GM19043 (cell line): ENCODE results near the gene CARD9.

Source experiments
- ATAC-seq: cut with Tn5 transposase; IDR thresholded peaks from one replicate; pipeline ENCODE4 v1.9.1; 2021; ENCODE audit warnings: low read depth; ENCODE audit not compliant: unreplicated experiment

Gene CARD9

DNA sequence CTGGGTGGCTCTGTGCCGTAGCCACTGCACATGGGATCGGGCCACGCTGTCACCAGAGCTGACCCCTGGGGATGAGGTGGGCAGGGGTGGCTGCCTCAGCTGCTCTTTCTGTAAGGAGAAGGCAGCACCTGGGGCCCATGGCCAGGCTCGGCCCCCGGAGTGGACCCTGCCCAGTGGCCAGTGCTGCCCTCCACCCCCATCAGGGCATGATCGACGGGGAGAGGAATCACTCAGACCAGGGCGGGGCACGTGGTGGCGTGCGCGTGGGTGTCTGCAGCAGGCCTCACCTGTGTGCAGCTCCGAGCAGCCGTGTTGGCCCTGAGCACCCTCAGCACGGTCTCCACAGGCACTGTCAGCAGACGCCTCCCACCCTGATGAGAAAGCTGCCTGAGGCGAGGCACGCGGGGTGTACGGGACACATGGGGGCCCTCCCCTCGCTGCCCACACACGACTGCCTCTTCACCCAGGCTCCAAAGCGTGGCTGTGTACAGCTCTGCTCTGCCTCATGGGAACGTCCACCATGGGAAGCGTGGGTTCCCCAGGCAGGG, 8.6 kb upstream of the CARD9 start:
- no peak for ATAC-seq

DNA sequence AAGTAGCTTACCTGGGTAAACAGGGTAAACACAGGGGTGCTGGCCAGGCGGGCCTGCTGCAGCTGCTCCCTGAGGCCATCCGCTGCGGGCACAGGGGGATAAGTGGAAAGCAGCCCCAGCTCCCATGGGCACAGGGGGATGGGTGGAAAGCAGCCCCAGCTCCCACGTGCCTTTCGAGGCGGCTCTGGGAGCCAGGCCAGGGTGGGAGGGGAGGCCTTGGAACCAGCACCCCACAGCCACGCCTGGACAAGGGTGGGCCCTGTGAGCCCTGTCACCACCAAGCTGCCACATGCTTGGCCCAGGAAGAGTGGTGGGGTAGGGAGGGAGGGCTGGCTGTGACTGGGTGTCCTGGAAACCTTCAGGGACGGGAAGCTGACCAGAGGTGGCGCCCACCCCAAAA, 7.8 kb upstream of the CARD9 start:
- ATAC-seq, result no peak

DNA sequence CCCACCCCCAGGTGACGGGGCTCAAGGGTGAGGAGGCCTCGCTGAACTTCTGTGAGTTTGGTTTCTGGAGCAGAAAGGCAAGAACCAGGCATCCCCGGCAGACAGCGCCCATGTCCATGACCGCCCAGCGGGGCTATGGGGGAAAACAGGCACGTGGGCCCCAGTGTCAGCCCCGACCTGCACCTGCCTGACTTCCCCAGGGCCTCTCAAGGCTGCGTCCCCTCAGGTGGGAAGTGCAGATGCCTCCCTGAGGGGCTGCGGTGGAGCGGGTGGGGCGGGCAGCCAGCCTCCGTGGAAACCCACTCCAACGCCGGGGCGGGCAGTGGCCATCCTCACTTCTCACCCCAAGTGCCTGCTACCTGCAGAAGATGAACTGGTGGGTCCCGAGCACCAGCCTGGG, 6.9 kb upstream of the CARD9 start:
- no peak for ATAC-seq

DNA sequence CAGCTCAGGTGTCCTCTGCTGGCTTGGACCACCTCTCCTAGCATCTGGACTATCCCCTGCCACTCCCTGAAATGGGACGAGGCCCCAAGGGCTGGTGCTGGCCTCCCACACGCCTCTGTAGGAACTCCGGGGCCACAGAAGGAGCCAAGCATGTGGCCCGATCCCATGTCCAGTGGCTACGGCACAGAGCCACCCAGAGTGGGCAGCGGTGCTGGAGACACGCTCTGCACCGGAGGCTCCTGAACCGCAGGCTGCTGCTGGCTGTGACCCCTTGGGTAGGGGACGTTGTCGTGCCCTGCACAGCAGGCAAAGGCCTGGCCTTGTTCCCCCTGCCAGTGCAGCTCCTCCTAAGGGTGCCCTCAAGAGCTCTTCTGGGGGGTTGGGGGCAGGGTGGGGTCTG, 6.4 kb upstream of the CARD9 start:
- ATAC-seq, result no peak

DNA sequence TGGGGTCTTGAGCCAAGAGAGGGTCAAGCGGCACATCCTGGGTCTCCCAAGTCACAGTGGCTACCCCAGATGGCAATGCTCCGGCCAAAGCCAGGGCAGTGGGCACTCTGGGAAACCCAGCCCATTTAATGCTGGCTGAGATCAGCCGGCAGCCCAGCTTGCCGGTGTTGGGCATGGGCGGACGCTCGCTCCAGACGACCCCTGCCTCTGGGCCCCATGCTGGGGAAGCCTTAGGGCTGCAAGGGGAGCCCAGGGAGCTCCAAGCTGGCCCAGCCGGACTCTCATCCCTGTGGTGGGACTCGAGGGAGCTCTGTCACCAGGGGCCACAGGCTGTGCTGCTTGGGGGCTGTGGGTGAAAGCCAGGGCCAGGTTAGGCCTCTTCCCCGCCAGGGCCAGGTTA, 5.9 kb upstream of the CARD9 start:
- ATAC-seq, result no peak

DNA sequence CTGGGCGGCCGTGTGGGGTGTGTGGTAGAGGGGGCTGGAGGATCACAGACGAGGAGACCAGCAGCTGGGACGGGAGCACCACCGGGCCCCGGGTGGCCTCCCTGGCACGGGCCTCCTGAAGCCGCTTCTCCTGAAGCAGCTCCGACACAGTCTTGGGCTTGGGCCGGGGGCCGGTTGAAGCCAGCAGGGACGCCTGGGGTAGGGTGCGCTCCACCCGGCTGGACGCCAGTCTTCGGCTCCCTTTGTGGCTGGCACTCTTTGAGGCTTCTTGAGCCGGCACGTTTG, 5.5 kb upstream of the CARD9 start:
- no peak for ATAC-seq

DNA sequence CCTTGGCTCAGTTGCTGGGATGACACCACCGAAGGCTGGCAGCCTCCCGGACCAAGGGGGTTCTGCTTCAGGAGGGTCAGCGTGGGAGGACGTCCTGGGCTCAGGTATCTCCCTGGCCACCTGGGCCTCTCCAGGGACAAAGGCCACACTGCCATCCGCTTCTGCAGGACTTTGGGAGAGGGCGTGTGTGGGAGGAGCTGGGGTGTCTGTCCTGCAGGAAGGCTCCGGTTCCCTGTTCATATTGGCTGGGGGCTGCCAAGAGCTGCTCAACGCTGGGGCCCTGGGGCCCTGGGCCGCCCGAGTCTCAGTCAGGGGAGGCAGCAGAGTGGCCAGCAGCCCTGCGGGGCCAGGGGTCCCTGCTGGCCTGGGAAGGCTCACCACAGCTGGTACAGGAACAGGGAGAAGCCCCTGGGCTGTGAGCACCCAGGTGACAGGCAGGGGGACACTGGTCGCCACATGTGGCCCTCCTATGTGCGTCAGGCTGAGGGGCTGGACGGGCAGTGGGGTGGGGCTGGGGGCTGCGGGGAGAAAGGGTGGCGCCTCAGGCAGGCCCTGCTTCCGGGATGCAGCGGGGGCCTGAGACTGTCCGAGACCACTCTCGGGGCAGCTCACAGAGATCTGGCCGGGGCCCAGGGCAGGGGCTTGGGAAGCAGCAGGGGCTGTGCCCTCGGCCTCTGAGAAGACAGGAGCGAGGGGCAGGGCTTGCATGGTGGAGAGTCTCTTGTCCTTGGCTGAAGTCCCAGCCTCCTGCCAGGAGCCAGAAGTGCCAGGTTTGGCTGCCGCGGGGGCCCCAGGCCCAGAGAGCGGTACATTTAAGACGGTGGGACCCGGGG, 4.9 kb upstream of the CARD9 start:
- ATAC-seq, result no peak

DNA sequence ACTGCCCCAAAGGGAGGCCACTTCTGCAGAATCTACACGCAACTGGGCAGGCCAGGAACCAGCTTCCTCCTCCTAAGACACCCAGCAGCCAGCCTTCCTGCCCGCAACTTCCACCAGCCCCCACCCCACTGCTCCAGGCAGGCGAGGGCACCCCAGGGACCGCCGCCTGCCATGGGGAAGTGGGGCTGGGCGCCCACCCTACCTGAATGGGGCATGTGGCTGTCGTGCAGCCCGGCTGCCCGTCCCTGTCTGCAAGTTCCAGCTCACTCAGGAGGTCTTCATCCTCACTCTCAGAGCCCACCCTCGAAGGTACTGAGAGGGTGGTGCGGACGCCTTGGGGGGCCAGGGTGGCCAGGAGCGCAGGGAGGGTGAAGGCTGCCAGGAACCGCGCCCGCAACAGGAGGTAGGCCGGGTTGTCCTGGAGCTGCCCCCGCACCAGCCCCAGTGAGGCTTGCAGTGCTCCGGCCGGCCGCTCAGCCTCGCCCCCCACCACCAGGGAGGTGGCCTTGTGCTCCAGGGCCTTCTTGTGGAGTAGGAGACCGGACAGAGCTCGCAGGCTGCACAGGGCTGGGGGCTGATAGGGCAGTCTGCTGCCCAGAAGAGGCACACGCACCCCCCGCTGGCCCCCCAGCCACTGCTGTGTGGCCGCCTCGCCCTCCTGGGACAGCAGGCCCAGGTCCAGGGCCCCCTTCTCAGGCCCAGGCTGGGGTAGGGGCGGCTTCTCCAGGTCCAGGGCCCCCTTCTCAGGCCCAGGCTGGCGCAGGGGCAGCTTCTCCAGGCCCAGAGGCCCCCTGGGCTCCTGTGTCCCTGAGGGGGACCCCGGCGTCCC, 4.1 kb upstream of the CARD9 start:
- ATAC-seq, result no peak

DNA sequence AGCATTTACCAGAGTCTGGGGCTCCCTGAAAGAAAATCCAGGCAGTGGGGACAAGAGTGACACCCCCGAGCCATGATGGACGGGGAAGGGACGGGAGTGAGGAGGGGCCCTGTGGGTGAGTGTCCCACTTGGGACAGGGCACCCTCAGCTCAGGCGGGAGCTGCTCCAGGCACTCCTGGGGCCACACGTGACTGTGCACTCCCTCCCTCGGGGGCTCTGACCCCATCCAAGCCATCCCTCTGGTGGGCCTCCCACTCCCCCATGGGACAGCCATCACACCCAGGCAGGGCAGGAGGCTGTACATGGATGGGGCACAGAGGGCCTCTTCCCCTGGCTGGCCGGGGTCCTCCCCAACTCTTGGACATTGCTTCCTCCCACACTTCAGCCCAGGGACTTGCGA, 3.0 kb upstream of the CARD9 start:
- ATAC-seq, result no peak

DNA sequence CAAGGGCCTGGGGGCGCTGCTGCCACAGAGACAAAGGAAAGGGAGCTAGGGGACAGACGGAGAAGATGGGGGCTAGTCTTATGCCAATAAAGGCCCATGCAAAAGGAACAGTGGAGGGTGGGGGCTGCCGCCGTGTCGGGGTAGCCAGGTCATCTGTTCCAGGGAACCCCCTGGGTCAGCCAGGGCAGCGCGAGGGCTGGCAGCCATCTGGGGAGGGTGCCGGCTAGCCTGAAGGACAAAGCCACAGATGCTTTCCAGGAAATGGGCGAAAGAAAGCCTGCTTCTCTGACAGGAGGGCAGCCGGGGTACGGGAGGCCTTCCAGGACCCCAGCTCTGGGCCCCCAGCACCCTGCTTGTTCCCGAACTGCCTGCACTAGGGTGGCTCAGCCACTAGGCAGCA, 1.6 kb upstream of the CARD9 start:
- ATAC-seq, result no peak

DNA sequence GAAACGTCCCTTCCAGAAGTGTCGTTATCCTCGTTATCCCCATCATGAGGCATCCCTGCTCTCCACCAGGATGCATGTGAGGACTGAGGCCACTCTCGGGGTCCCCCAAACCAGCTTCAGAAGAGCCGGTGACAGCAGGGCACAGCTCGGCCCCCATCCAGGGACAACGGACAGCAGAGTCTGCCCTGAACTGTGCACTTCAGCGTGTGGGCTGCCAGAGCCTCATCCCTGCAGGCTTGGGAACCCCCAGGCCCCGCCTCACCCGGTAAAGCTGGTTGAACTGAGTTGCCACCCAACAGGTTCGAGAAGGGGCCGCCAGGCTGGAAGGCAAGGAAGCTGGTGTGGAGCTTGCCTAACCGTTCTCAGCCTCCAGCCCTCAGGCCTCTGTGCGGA, 710 bp upstream of the CARD9 start:
- ATAC-seq, result no peak

DNA sequence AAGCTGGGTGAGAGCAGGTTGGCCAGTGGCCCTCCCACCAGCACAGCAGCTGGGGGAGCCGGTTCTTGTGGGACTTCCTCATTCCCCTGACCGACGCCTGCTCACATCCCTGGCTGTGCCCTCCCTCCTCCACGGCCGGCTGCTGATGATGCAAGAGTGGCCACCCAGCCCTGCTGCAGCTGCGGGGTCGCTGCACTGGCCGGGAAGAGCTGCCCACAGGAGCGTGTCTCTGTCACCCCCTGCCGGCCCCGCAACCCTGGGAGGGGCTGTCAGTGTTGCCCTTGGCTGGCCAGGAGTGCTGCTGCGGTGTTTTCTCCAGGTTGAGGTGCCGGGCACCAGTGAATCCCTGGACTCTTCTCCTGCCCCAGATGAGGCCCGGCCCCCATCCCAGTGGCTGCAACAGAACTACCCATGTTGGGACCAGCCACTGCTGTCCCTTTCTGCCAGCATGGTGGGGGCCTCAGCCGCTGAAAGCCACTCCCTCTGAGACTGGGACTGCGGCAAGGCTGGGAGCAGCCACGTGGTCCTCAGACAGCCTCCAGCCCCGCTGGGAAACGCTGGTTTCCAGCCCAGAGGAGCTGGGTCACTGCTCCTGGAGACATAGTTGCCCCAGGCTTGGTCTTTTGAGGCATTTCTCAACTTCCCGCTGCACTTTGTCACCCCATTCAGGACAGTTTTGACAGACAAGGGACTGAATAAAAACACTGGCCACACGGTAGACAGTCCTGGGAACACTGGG, 739 bp downstream of the CARD9 start:
- ATAC-seq, result no peak

DNA sequence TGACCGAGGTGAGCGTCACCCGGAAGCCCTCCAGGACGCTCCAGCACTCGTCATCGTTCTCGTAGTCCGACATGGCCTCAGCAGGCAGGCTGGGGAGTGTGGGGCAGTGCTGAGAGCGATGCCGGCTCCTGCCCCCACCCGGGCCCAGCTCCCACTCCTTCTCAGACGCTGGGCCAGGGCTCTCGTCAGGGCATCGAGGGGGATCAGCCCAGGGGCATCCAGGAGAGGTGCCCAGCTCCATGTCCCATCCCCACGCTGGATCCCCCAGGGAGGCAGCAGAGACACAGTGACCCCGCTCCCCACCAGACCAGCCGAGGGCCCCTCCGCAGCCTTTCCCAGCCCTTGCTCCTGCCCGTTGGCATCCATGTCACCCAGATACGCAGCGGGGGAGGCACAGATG, 1.5 kb downstream of the CARD9 start:
- ATAC-seq, result no peak

DNA sequence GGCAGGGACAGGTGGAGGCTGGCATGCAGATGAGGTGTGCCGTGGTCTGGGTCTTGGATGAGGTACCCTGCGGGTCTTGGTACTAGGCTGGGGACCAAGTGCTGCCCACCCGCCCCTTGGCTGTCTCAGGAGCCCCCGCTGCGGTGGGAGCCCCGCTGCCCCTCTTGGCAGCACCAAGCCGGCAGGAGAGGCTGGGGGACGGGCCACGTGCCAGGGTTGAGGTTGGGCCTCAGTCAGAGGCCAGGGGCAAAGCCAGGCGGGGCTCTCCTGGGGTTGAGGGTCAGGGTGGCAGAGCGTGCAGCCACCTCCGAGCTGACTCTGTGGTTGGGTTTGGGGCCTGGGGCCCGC, 2.0 kb downstream of the CARD9 start:
- no peak for ATAC-seq

DNA sequence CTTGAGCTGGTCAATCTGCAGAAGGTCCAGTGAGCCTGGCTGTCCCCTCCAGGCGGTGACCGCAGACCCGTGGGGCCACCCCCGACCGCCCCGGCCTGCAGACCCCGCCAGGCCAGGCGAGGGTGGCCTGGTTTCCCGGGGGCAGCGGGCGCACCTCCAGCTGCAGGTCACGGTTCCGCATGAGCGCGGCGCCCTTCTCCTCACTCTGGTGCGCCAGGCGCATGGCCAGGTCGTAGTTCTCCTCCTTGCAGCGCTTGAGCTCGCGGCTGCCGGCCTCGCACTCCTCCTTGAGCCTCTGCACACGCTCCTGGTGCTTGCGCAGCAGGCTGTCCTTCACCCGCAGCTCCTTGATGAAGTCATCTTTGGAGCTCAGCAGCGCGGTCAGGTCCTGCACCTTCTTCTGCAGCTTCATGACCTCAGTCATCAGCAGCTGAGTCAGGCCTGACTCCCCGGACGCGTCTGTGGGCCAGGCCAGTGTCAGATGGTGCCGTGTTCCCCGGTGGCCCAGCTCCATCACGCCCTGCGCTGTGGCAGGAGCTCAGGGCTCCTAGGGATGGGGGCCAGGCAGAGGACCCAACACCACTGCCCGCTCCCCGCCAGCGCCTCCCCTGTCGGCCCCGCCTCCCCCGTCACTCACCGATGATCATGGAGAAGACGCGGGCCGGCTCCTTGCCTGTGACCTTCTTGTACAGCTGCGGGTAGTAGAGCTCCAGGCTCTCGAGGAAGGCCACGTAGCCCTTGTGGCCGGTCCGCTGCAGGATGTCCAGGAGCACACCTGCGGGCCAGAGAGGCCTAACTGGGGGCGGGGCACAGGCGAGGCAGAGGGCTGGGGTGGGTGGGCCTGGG, 2.6 kb downstream of the CARD9 start:
- ATAC-seq, result no peak

DNA sequence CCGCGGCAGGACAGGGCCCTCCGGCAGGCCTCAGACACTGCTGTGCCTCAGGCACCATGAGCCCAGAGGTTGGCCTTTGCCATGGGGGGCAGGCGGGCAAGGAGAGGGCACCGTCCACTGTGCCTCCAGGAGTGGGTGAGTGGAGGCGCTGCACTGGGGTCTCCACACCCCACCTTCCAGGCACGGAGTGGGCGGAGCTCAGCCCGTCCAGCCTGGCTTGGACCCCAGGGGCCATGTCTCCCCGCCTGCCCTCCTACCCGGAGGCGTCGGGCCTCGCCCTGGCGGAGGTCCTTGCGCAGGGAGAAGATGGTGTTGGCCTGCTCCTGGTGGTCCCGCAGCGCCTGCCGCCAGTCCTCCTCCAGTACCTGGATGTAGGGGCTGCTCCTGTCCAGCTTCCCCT, 3.4 kb downstream of the CARD9 start:
- ATAC-seq, result no peak

DNA sequence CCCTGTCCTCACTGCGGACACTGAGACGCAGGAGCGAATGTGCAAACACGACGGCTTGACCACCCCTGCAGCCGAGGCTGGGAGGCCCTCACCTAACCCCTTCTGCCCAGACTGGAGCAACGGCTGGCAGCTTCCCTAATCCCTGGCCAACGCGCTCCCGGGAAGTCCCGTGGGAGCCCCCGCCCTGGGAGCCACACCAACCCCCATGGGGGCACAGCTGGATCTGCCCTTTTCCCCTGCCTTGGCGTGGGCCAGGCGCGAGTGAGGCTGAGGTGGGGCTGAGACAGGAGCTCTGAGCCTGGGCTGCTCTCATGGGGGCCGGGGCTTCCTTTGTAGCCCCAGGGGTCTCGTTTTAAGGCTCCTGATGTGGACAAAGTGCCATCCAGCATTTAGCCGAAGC, 5.3 kb downstream of the CARD9 start:
- no peak for ATAC-seq

DNA sequence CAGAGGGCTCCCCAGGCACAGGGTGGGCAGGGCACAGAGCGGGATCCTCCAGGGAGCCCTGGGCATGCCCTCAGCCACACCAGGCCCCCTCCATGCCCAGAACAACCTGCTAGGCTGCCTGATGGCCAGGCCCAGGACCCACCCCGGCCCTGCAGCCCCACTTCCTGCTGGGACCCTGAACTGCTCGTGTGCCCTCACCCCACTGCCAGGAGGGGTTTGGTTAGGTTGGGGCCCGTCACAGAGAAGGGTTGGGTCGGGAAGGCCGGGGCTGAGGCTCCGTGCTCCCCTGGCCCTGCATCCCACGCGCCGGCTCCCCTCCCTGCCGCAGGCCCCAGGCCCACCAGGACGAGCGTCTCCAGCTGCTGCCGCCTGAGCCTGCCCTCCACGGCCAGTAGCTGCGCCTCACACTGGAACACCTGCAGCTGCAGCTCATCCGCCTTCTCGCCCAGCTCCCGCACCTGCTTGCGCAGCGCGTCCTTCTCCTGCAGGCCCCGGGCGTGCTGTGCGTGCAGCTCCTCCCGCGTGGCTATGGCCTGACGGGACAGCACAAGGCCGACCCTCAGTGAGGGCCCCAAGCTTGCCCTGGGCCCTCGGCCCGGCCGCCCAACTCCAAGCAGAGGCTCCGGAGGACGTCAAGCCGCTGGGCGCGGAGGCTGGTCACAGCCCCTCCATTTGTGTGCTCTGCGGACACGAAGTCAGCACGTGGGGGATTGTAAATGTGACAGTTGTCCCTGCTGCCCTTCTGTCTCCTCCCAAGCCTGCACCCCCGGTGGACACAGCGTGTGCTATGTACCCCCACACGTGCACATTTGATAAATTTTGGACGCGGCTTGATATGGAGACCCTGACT, 5.9 kb downstream of the CARD9 start:
- ATAC-seq, result no peak

DNA sequence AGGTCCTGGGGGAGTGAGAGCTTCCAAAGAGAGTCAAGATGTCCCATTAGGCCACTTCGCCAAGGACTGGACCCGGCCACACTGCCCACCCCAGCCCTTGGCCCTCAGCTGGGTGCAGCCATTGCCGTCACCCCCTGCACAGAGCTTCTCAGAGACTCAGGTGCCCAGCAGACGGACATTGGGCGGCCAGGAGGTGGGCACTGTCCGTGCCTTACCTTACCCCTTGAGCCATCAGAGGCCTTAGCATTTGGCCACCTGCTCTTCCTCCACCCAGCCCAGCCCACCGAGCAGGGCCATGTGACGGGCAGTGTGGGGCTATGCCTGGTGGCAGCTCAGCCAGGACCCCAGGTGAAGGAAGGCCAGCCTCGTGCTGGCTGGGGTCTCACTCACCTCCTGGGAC, 6.6 kb downstream of the CARD9 start:
- no peak for ATAC-seq

DNA sequence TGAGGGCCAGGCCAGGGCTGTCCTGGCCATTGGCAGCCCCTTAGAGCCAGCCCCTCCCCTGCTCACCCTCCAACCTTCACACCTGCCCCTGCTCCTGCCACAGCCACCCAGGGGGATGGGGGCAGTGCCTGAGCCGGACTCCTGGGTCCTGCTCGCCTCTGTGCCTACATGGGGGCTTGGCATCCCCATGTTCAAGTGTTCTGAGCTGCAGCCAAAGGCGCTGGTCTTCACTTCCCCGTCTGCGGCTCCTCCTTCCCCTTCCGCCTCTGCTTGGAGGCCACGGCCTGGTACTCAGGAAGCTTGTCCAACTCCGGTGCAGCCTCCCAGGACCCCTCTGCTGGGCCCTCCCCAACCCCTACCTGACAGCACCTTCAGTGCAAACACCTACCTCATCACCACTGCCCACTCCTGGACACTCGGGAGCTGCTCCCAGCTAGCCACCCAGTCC, 7.7 kb downstream of the CARD9 start:
- ATAC-seq, result no peak
